Measurements from ENCODE around the gene PSTPIP1. TPM values are rescaled to one million over a fixed set of nuclear protein-coding genes. Genes with fewer than 3 reads are reported as not detected.

PSTPIP1 gene
- total and polyA plus RNA-seq, 9 of the 15 experiments (the other 6 are each of a cell fraction or from before 2014, with no cell fraction given): not detected

- H3K4me1 ChIP-seq (replicated peaks in 1 of 2; ENCODE audit: control insufficient read depth in 2 of 2, insufficient read depth in 2 of 2, low read length in 2 of 2): no peaks in the 10 kb centered on the region
- ATAC-seq (no peak), FAIRE-seq (no peak), DNase-seq (ENCODE audit: extremely low read depth in 1 of 4, low spot score in 3 of 4) (no peak)
- H4K20me1 ChIP-seq (replicated peaks; ENCODE audit: control insufficient read depth, insufficient read depth, low read length): no peaks in the 10 kb centered on the region
- BruUV-seq (replicated peaks): no TSS peak
- H3K4me3 ChIP-seq: no peak overlapping the region
- ChIA-PET CTCF (ENCODE audit: low intra/inter-chr PET ratio) (no interaction called here), POLR2A (no interaction called here)
- in situ Hi-C loops (cut with MboI) (no loop called here), intact Hi-C loops (cut with micrococcal nuclease) (no loop called here)
- H3K9me3 ChIP-seq (replicated peaks; ENCODE audit: control insufficient read depth, insufficient read depth, low read depth, low read length): no peaks in the 10 kb centered on the region
- no peak overlapping the region for H3K4me2 ChIP-seq (ENCODE audit: insufficient read depth, low read length)
- WGBS (ENCODE audit: insufficient coverage, low coverage, missing lambda C conversion rate): 0% methylated on average over 11 of the region's 14 CpGs
- H3K27ac ChIP-seq (ENCODE audit: extremely low read depth, low read depth, low read length): no peak overlapping the region
- peaks cover 29 to 58% of the 10 kb centered on the region in 2 experiments for H3K27me3 ChIP-seq (ENCODE audit: control insufficient read depth in 2 of 2, insufficient read depth in 2 of 2, low read length in 2 of 2)
- H3K9me1 ChIP-seq (ENCODE audit: control insufficient read depth, insufficient read depth, low read length): no peaks in the 10 kb centered on the region
- H3K9ac ChIP-seq (ENCODE audit: insufficient read depth in 1 of 2, low read depth in 2 of 2, low read length in 2 of 2): no peak overlapping the region
- no peak overlapping the region for H2AFZ ChIP-seq (ENCODE audit: low read depth, low read length)
- H3K79me2 ChIP-seq (ENCODE audit: control insufficient read depth, insufficient read depth, low read length): no peaks in the 10 kb centered on the region
- TF ChIP-seq NCOA2 (IDR thresholded peaks at IDR 0.05; ENCODE audit: partially characterized antibody in 2 of 2): no peak
- 0 out of 2 replicates have a peak, but pooled peaks have one; percentile 14 for TF ChIP-seq EGR1 (conservative IDR thresholded peaks at IDR 0.05)
- no peaks in the 10 kb centered on the region for H3K36me3 ChIP-seq (ENCODE audit: control insufficient read depth, insufficient read depth, low read length)
Observed at GRCh38 chr15:77009646-77010311, 14.9 kb downstream of the PSTPIP1 start.

- Histone ChIP-seq H3K27me3 (ENCODE audit: control insufficient read depth in 2 of 2, insufficient read depth in 2 of 2, low read length in 2 of 2) (peaks cover 29 to 59% of the 10 kb centered on the region in 2 experiments), H3K4me1 (replicated peaks in 1 of 2; ENCODE audit: control insufficient read depth in 2 of 2, insufficient read depth in 2 of 2, low read length in 2 of 2) (no peaks in the 10 kb centered on the region), H2AFZ (ENCODE audit: low read depth, low read length) (no peak overlapping the region), H3K27ac (ENCODE audit: extremely low read depth, low read depth, low read length) (no peak overlapping the region), H3K79me2 (ENCODE audit: control insufficient read depth, insufficient read depth, low read length) (no peaks in the 10 kb centered on the region), H3K9me3 (replicated peaks; ENCODE audit: control insufficient read depth, insufficient read depth, low read depth, low read length) (no peaks in the 10 kb centered on the region), H3K36me3 (ENCODE audit: control insufficient read depth, insufficient read depth, low read length) (no peaks in the 10 kb centered on the region), H3K9me1 (ENCODE audit: control insufficient read depth, insufficient read depth, low read length) (no peaks in the 10 kb centered on the region), H4K20me1 (replicated peaks; ENCODE audit: control insufficient read depth, insufficient read depth, low read length) (no peaks in the 10 kb centered on the region), H3K4me3 (no peak overlapping the region), H3K9ac (ENCODE audit: insufficient read depth in 1 of 2, low read depth in 2 of 2, low read length in 2 of 2) (no peak overlapping the region), H3K4me2 (ENCODE audit: insufficient read depth, low read length) (no peak overlapping the region)
- intact Hi-C loops (cut with micrococcal nuclease) (no loop called here), in situ Hi-C loops (cut with MboI) (no loop called here)
- POLR2A ChIA-PET: no interaction called here
- no TSS peak for BruUV-seq (replicated peaks)
- DNase-seq (ENCODE audit: extremely low read depth in 1 of 4, low spot score in 3 of 4) (no peak), ATAC-seq (no peak), FAIRE-seq (no peak)
- TF ChIP-seq SETDB1 (IDR thresholded peaks at IDR 0.05; ENCODE audit: low read length) (no peak), VEZF1 (CRISPR knock-in tag; IDR thresholded peaks at IDR 0.05) (no peak), PTTG1 (tag; IDR thresholded peaks at IDR 0.05; ENCODE audit: low read depth) (no peak), PCBP2 (IDR thresholded peaks at IDR 0.05; ENCODE audit: low read depth, low read length, poor library complexity, severe bottlenecking) (no peak), ZNF174 (CRISPR knock-in tag; IDR thresholded peaks at IDR 0.05) (no peak), ZFP30 (CRISPR knock-in tag; IDR thresholded peaks at IDR 0.05; ENCODE audit: borderline replicate concordance) (no peak), YBX1 (IDR thresholded peaks at IDR 0.05) (no peak), MAFK (IDR thresholded peaks at IDR 0.05; ENCODE audit: low read length) (no peak)
- 6% methylated on average over 4 of the region's 4 CpGs for WGBS (ENCODE audit: insufficient coverage, low coverage, missing lambda C conversion rate)
- CTCF ChIA-PET (ENCODE audit: low intra/inter-chr PET ratio): no interaction called here
Observed at GRCh38 chr15:77010312-77010686, 15.4 kb downstream of the PSTPIP1 start.

Measured in K562 (cell line).